HAP-1 (cell line): ENCODE measurements around the gene PALLD.

Source experiments
- DNase-seq, 2 experiments: peaks; one replicate each; pipeline ENCODE4 v3.0.0-alpha.2; 2016 to 2020; ENCODE audit warnings: low spot score in 2 of 2
- H3K27me3 ChIP-seq: fragments of 250-450 bp; sonication (Bioruptor Pico); 2 replicates; pipeline ENCODE4 v1.5.1; 2020; ENCODE audit warnings: low read depth, mild to moderate bottlenecking, moderate library complexity
- H3K36me3 ChIP-seq: fragments of 250-450 bp; sonication (Bioruptor Pico); replicated peaks from 2 replicates; pipeline ENCODE4 v1.5.1; 2020; ENCODE audit warnings: mild to moderate bottlenecking
- H3K4me1 ChIP-seq: fragments of 250-450 bp; sonication (Bioruptor Pico); 2 replicates; pipeline ENCODE4 v1.5.1; 2020; ENCODE audit warnings: mild to moderate bottlenecking
- H3K4me3 ChIP-seq: fragments of 250-450 bp; sonication (Bioruptor Pico); 2 replicates; pipeline ENCODE4 v1.5.1; 2020; ENCODE audit warnings: mild to moderate bottlenecking, moderate library complexity
- H3K9me3 ChIP-seq: fragments of 250-450 bp; sonication (Bioruptor Pico); 2 replicates; pipeline ENCODE4 v1.5.1; 2020; ENCODE audit warnings: mild to moderate bottlenecking, moderate library complexity
- in situ Hi-C: fragments of 300-500 bp; cut with MboI; formaldehyde crosslinking; loops from 3 replicates; pipeline ENCODE4 v1.14.3; 2020; ENCODE audit warnings: low sequenced_read_pairs, inconsistent platforms, mixed read lengths

The PALLD gene

DNA sequence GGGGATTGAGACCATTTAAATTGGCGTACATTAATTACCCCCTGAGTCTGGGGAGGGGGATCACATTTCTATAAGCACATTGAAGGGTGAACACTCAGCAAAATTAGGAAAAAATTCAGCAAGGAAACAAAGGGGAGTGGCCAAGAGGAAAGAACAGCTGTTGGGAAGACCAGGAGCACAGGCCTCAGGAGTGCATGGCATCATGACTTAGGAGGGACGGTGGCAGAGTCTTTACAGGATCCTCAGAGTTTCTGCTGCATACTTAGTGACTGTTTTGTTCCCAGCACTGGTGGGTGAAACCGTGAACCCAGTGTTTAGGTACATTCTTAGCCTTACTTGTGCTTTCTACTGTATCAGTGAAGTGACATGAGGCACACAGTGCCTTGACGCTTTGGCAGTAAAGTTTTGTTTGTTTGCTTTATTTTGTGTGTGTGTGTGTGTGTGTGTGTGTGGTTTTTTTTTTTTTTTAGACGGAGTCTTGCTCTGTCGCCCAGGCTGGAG lies 391.9 kb downstream of the PALLD start:
- Histone ChIP-seq H3K4me3 (no peak overlapping the region), H3K9me3 (no peaks in the 10 kb centered on the region), H3K27me3 (no peaks in the 10 kb centered on the region), H3K36me3 (peaks cover 35% of the 10 kb centered on the region), H3K4me1 (no peaks in the 10 kb centered on the region)
- DNase-seq, result no peak
- in situ Hi-C loops, result no loop called here

DNA sequence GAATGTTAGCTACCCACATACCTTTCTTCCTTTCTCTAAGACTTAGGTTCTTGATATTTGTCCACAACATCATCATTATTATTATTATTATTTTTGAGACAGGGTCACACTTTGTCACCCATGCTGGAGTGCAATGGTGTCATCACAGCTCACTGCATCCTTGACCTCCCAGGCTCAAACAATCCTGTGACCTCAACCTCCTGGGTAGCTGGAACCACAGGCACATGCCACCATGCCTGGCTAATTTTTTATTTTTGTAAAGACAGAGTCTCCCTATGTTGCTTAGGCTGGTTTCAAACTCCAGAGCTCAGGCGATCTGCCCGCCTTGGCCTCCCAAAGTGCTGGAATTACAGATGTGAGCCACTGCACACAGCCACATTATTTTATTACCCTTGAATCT lies 394.2 kb downstream of the PALLD start:
- H3K9me3 ChIP-seq, result no peaks in the 10 kb centered on the region
- no peak for DNase-seq
- H3K36me3 ChIP-seq, result peaks cover 38% of the 10 kb centered on the region
- in situ Hi-C loops, result no loop called here
- no peaks in the 10 kb centered on the region for H3K27me3 ChIP-seq
- no peaks in the 10 kb centered on the region for H3K4me1 ChIP-seq
- H3K4me3 ChIP-seq, result no peak overlapping the region

DNA sequence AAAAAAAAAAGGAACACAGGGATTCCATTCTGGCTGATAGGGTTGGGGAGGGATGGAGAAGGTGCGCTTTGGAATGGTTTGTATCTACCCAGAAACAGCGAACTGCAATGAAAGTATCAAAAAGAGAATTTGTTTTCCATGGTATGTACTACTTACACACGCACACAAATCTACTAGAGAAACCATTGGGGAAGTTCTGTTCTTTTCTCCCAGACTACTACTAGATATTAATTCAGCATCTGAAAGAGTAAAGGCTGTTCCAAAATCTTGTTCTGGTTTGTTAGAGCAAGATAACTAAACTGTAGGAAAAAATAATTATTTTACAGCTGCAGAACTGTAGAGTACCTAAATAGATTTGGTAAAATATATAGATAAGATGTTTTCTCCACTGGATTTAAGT lies 394.8 kb downstream of the PALLD start:
- no peak for DNase-seq
- in situ Hi-C loops, result no loop called here
- H3K4me3 ChIP-seq, result no peak overlapping the region
- no peaks in the 10 kb centered on the region for H3K9me3 ChIP-seq
- peaks cover 43% of the 10 kb centered on the region for H3K36me3 ChIP-seq
- no peaks in the 10 kb centered on the region for H3K4me1 ChIP-seq
- no peaks in the 10 kb centered on the region for H3K27me3 ChIP-seq

DNA sequence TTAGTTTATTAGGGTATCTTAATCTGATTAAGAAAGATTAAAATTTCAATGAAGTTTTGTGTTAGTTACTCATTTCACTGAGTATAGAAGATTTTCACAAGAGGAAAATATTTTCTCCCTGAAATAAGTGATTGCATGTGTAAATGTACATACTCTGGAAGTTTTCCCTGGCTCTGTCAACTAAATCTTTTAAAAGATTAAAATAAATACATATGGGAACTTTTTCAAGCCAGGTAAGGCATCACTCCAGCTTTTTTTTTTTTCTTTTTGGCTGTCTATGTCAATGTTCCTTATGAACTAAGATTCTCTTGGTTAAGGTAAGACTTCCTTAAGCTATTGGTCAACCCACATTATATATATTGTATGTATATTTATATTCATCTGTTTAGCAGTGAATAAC lies 395.6 kb downstream of the PALLD start:
- in situ Hi-C loops, result no loop called here
- DNase-seq, result no peak
- Histone ChIP-seq H3K36me3 (peaks cover 43% of the 10 kb centered on the region), H3K27me3 (no peaks in the 10 kb centered on the region), H3K9me3 (no peaks in the 10 kb centered on the region), H3K4me3 (no peak overlapping the region), H3K4me1 (no peaks in the 10 kb centered on the region)

DNA sequence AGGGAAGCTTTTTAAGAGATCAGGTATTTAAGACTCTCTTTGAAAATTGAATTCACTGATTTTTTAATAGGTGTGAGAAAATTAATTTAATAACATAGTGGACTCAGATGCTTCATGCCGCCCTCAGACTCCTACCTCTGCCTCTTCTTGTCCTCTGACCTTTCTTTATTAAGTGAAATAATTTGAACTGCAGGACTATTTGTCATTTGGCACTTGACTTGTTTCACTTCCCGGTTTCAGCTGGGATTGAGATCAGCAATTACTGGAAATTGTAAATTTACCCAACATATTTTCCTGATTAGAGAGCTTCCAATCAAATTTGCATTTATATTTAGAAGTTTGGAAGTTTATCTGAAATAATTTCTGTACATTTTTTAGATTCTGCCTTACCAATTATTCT lies 396.4 kb downstream of the PALLD start:
- Histone ChIP-seq H3K27me3 (no peaks in the 10 kb centered on the region), H3K4me1 (no peaks in the 10 kb centered on the region), H3K36me3 (peaks cover 43% of the 10 kb centered on the region), H3K9me3 (no peaks in the 10 kb centered on the region), H3K4me3 (no peak overlapping the region)
- in situ Hi-C loops, result no loop called here
- no peak for DNase-seq

DNA sequence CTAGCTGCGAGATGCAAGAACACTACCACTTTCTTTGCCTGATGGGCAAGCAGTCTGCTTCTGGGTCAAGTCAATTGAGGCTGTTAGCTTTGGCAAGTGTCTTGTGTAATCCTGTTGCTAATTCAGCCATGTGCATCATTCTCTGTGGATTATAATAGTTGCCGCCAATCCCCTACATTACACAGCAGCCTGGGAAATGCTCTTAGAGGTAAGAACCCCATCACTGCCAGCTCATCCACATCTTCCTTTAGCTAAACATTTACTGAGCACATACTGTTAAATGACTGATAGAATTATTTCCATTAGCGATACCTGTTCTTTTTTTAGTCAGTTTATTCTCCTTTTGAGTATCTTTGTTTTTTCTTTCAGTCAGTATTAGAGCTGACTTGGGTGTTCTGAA lies 397.0 kb downstream of the PALLD start:
- Histone ChIP-seq H3K9me3 (no peaks in the 10 kb centered on the region), H3K27me3 (no peaks in the 10 kb centered on the region), H3K4me1 (no peaks in the 10 kb centered on the region), H3K4me3 (no peak overlapping the region), H3K36me3 (peaks cover 48% of the 10 kb centered on the region)
- in situ Hi-C loops, result no loop called here
- DNase-seq, result no peak

DNA sequence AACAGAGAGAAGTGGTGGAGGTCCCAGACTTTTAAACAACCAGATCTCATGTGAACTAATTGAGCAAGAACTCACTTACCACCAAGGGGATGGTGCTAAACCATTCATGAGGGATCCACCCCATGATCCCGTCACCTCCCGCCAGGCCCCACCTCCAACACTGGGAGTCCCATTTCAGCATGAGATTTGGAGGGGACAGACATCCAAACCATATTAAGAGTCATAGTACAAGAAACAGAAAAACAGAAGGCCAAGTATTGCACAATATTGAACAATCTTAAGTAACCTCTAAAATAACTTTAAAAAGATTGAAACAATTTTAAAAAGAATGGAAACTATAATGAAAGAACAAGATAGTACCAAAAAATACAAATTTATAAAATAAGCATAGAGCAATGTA lies 403.2 kb downstream of the PALLD start:
- Histone ChIP-seq H3K4me1 (no peaks in the 10 kb centered on the region), H3K9me3 (no peaks in the 10 kb centered on the region), H3K36me3 (peaks cover 24% of the 10 kb centered on the region), H3K4me3 (no peak overlapping the region), H3K27me3 (no peaks in the 10 kb centered on the region)
- DNase-seq, result no peak
- in situ Hi-C loops, result loop anchor here (25.0 kb wide), 1 partner anchor 313 kb away; no protein-coding TSS in a partner anchor

DNA sequence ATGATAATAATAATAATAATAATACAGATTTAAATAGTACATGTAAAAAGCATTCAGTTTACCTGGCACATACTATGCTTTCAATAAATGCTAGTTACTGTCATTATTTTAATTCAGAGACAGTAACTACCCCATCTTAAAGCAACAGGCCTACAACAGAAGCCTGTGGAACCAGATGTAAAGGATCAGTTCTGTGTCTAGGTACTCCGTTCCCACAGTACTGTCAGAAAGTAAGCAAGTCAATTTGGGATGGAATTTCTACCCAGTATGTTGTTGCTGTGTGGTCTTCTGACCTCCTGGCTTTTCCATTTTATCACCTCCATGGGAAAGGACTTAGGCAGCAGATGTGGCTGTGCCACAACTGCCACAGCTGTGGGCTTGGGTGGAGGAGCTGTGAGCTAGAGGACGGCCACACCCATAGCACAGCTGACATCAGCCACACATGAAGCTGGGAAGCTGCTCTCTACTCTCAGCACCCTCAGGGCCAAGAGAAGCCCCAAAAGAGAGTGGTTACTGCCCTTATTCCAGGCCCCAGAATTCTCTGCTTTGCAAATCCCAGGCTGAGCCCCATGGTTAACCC lies 410.4 kb downstream of the PALLD start:
- no peak for DNase-seq
- in situ Hi-C loops, result loop anchor here (25.0 kb wide), 1 partner anchor 320 kb away; no protein-coding TSS in a partner anchor
- Histone ChIP-seq H3K36me3 (peaks cover 44% of the 10 kb centered on the region), H3K27me3 (no peaks in the 10 kb centered on the region), H3K4me1 (peaks cover 11% of the 10 kb centered on the region), H3K9me3 (no peaks in the 10 kb centered on the region), H3K4me3 (no peak overlapping the region)

DNA sequence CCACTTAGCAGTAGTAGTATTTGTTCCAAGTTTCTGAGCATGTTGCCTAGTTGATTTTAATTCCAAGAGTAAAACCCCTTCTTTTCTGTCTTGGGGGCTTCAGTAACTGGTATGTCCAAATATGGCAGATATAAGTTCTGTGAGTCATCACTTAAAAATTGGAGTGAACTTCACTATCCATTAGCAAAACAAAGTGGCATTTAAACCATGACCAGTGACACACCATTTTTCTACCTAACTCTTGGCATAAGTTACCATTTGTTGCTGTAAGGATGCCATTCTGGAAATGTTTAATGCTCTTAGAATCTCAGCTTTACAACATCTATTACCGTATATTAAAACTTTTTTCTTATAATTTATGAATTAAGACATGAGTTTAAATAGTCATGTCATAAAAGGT lies 411.2 kb downstream of the PALLD start:
- peaks cover 11% of the 10 kb centered on the region for H3K4me1 ChIP-seq
- no peak overlapping the region for H3K4me3 ChIP-seq
- H3K9me3 ChIP-seq, result no peaks in the 10 kb centered on the region
- no peak for DNase-seq
- peaks cover 44% of the 10 kb centered on the region for H3K36me3 ChIP-seq
- no peaks in the 10 kb centered on the region for H3K27me3 ChIP-seq
- in situ Hi-C loops, result loop anchor here (25.0 kb wide), 1 partner anchor 321 kb away; no protein-coding TSS in a partner anchor

DNA sequence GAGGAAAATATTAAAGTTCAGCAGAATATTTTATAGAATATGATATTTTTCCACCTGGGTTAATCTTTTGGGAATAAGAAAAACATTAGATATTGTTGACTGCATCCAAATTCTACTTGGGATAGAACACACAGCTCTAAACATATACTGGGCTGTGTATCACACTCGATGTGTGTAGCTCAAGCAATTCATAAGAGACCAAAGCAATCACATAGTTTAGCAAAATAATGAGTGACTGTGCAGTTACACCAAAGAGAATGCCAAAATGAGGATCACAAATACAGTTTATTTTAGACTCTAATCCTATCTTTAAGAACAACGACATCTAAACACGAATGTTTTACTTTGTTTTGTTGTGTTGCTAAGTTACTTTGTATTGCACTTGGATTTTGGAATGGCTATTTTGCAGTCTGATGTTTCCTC lies 412.0 kb downstream of the PALLD start:
- Histone ChIP-seq H3K9me3 (no peaks in the 10 kb centered on the region), H3K4me1 (peaks cover 11% of the 10 kb centered on the region), H3K36me3 (peaks cover 39% of the 10 kb centered on the region), H3K4me3 (no peak overlapping the region), H3K27me3 (no peaks in the 10 kb centered on the region)
- in situ Hi-C loops, result loop anchor here (25.0 kb wide), 1 partner anchor 322 kb away; no protein-coding TSS in a partner anchor
- DNase-seq, result peak in 1 of 2 experiments; percentile 20

DNA sequence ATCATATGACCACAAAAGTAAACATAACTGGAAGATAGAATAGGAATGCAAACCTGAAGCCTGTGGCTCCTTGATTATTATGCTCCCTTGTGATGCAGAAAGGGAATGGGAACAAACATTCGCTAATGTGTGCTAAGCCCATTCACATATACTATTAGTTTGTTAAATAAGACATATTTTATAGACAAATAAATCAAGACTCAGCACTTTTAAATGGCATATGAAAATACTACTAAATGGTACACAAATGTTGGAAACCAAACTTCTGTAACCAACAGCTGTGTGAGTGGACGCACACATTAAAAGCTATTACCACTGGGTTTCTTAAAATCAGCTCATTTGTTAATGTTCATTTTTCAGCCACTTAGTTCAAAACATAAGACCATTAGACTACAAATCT lies 417.2 kb downstream of the PALLD start:
- DNase-seq, result no peak
- Histone ChIP-seq H3K4me3 (no peak overlapping the region), H3K9me3 (no peaks in the 10 kb centered on the region), H3K4me1 (peaks cover 16% of the 10 kb centered on the region), H3K36me3 (peaks cover 25% of the 10 kb centered on the region), H3K27me3 (no peaks in the 10 kb centered on the region)
- in situ Hi-C loops, result loop anchor here (25.0 kb wide), 1 partner anchor 327 kb away; no protein-coding TSS in a partner anchor

DNA sequence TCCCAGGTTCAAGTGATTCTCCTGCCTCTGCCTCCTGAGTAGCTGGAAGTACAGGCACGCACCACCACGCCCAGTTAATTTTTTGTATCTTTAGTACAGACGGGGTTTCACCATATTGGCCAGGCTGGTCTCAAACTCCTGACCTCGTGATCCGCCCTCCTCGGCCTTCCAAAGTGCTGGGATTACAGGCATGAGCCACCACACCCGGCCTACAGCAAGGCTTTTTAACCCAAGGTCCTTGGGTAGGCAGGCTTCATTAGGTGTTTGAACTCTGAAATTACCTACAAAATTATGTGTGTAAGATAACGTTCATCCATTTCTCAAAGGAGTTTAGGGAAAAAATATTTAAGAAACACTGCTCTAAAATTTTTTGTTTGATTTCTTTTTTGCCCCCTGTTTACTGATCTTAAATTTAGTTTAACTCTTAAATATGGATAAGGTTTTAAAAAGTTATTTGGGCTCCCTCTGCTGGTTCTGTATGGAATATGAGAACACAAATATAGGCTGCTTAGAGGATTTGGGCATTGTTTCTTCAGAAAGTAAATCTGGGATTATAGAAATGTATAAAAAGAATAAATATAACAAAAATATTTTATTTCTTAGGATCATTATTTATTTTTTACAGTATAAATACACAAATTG lies 420.4 kb downstream of the PALLD start:
- no peaks in the 10 kb centered on the region for H3K9me3 ChIP-seq
- H3K4me3 ChIP-seq, result no peak overlapping the region
- H3K36me3 ChIP-seq, result peaks cover 13% of the 10 kb centered on the region
- peaks cover 37% of the 10 kb centered on the region for H3K4me1 ChIP-seq
- no peaks in the 10 kb centered on the region for H3K27me3 ChIP-seq
- in situ Hi-C loops, result loop anchor here (25.0 kb wide), 1 partner anchor 330 kb away; no protein-coding TSS in a partner anchor
- peak in 1 of 2 experiments; percentile 57 for DNase-seq

DNA sequence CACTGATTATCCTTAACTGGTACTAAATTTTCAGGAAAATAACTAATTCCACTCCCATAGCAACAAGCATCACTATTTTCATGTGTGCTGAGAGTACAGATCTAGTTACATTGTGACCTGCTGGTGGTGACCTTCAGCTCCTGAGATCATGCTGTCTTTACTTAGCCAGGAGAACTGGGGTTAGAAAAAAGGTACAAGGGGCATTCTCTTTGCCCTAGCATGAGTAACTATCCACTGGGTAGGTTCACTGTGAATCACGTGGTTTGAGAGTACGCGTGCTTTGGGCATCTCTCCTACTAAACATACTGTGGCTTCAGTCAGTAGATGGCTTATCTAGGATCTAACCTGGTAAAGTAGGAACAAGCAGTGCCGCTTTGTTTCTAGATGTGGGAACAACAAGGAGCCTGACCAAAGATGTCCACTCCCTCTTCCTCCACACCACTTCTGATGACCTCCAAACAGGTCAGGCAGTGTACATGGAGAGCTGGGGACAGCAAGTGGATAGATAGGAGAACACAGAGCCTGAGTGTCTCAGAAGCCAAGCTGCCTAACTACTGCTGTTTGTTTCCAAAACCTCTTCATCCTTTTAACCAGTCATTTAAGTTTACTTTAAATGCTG lies 423.0 kb downstream of the PALLD start:
- peaks cover 12% of the 10 kb centered on the region for H3K36me3 ChIP-seq

More for the DNA sequence above, 423.0 kb downstream of the PALLD start:
- Histone ChIP-seq H3K4me3 (no peak overlapping the region), H3K27me3 (no peaks in the 10 kb centered on the region), H3K4me1 (peaks cover 37% of the 10 kb centered on the region), H3K9me3 (no peaks in the 10 kb centered on the region)
- DNase-seq, result peak; percentile 34 to 41
- in situ Hi-C loops, result loop anchor here (10.0 to 25.0 kb wide), 4 partner anchors 205 to 735 kb away; no protein-coding TSS in a partner anchor
